HepG2 (cell line): ENCODE data around the gene TRMT5. TPM values are rescaled to one million over a fixed set of nuclear protein-coding genes. Genes with fewer than 3 reads are reported as not detected.

Experiments
- ATAC-seq: fragments of 200-7000 bp; cut with Tn5 transposase; 3 replicates; pipeline ENCODE4 v1.9.1; 2020; ENCODE audit warnings: mild to moderate bottlenecking, moderate library complexity
- BruUV-seq: library from RNA; stranded (reverse); fragments of 400-500 nt; replicated peaks from 2 replicates; lab custom pipeline; 2021; lab: Mats Ljungman, UMichigan
- CTCF ChIA-PET: fragments of 300-600 bp; formaldehyde crosslinking; extraction: SDS; loops from one replicate; lab custom pipeline; 2021; ENCODE audit warnings: low total read pairs, inconsistent platforms, low intra/inter-chr PET ratio; lab: Yijun Ruan, JAX
- POLR2A ChIA-PET: fragments of 350-600 bp; sonication (Branson Sonifier 250); formaldehyde crosslinking; loops from one replicate; lab custom pipeline; 2020; ENCODE audit warnings: antibody characterized with exemption, inconsistent platforms; lab: Yijun Ruan, JAX
- DNase-seq: peaks from one replicate; pipeline ENCODE4 v3.0.0-alpha.2; 2015; ENCODE audit warnings: low spot score
- FAIRE-seq: peaks from 3 replicates; lab custom pipeline; 2011; peaks lifted over from hg19 to GRCh38; lab: Jason Lieb, UNC
- H2AFZ ChIP-seq: one replicate; pipeline ENCODE4 v1.6.1; 2011; ENCODE audit warnings: low read length, inconsistent platforms
- H3K27ac ChIP-seq: fragments of 300-600 bp; 3 replicates; pipeline ENCODE4 v1.8.0; 2011; ENCODE audit warnings: mixed run types, mild to moderate bottlenecking, mixed read lengths, low read length, inconsistent platforms; ENCODE audit not compliant: insufficient read depth; ENCODE audit errors: extremely low read length
- H3K27me3 ChIP-seq, 2 experiments: fragments of 200-600 bp in 1 of 2; 2 replicates in 1 of 2; 3 replicates in 1 of 2; pipeline versions ENCODE4 v1.6.0 to v1.8.0; 2011; ENCODE audit warnings: low read length in 2 of 2, mild to moderate bottlenecking in 2 of 2, moderate library complexity in 2 of 2, inconsistent platforms in 1 of 2; ENCODE audit not compliant: insufficient read depth in 2 of 2, control insufficient read depth in 1 of 2
- H3K36me3 ChIP-seq, 2 experiments: fragments of 200-600 bp in 1 of 2; replicated peaks in 1 of 2; 2 replicates in 1 of 2; 3 replicates in 1 of 2; pipeline versions ENCODE4 v1.5.1 to v1.8.0; 2011; ENCODE audit warnings: low read length in 2 of 2, inconsistent platforms in 1 of 2; ENCODE audit not compliant: insufficient read depth in 2 of 2, control insufficient read depth in 1 of 2
- H3K4me1 ChIP-seq: 2 replicates; pipeline ENCODE4 v1.5.1; 2012; ENCODE audit warnings: low read length, inconsistent platforms; ENCODE audit not compliant: insufficient read depth
- H3K4me2 ChIP-seq: 2 replicates; pipeline ENCODE4 v1.6.0; 2011; ENCODE audit warnings: low read depth, low read length, inconsistent platforms
- H3K4me3 ChIP-seq, 3 experiments: fragments of 200-600 bp in 1 of 3; sonication (generic), shearing (Covaris generic) in 1 of 3; replicated peaks in 1 of 3; 2 replicates each; pipeline ENCODE4 v1.5.1; 2011 to 2016; ENCODE audit warnings: low read length in 3 of 3, inconsistent platforms in 2 of 3, low read depth in 2 of 3, mild to moderate bottlenecking in 2 of 3, control low read depth in 1 of 3, mixed read lengths in 1 of 3; ENCODE audit not compliant: insufficient read depth in 1 of 3
- H3K79me2 ChIP-seq: one replicate; pipeline ENCODE4 v1.6.1; 2011; ENCODE audit warnings: low read length, inconsistent platforms; ENCODE audit not compliant: insufficient read depth
- H3K9ac ChIP-seq: 2 replicates; pipeline ENCODE4 v1.6.0; 2011; ENCODE audit warnings: mild to moderate bottlenecking, low read depth, low read length, inconsistent platforms; ENCODE audit not compliant: insufficient read depth
- H3K9me3 ChIP-seq: 2 replicates; pipeline ENCODE4 v1.5.1; 2012; ENCODE audit warnings: mild to moderate bottlenecking, low read length
- H4K20me1 ChIP-seq: 2 replicates; pipeline ENCODE4 v1.6.0; 2011; ENCODE audit warnings: inconsistent platforms, mild to moderate bottlenecking, low read length, moderate library complexity; ENCODE audit not compliant: insufficient read depth
- EZH2 ChIP-seq: conservative IDR thresholded peaks from 2 replicates; pipeline ENCODE4 v1.6.1; 2012; ENCODE audit warnings: mild to moderate bottlenecking, low read depth, low read length, moderate library complexity
- MAFF ChIP-seq: IDR thresholded peaks from 2 replicates; pipeline ENCODE4 v1.6.1; 2011; ENCODE audit warnings: low read depth, low read length, improper control_type of control experiment
- MAFK ChIP-seq, 2 experiments: IDR thresholded peaks in 1 of 2; conservative IDR thresholded peaks in 1 of 2; 2 replicates each; pipeline ENCODE4 v1.6.1; 2011; ENCODE audit warnings: improper control_type of control experiment in 2 of 2, low read length in 2 of 2
- SSRP1 ChIP-seq: IDR thresholded peaks from 2 replicates; pipeline ENCODE4 v1.6.1; 2016; ENCODE audit warnings: control low read depth
- U2AF1 ChIP-seq: fragments of 200-400 bp; formaldehyde crosslinking; optimal IDR thresholded peaks from 2 replicates; pipeline ENCODE3; 2017; ENCODE audit warnings: mild to moderate bottlenecking, low read depth, low read length
- ZNF263 ChIP-seq: sonication (generic); formaldehyde crosslinking; IDR thresholded peaks from 2 replicates; pipeline ENCODE4 v1.4.0; 2020; ENCODE audit warnings: missing genetic modification reagents
- ZSCAN29 ChIP-seq: sonication (generic); formaldehyde crosslinking; conservative IDR thresholded peaks from 2 replicates; pipeline ENCODE4 v1.4.0; 2020; ENCODE audit warnings: mild to moderate bottlenecking, missing genetic modification reagents
- WGBS: methylation state at CpG from one replicate; pipeline ENCODE4 v1.1.6; 2017; ENCODE audit warnings: low lambda C conversion rate; 5-methylcytosine and 5-hydroxymethylcytosine counted together
- in situ Hi-C: cut with HindIII; loops from 2 replicates; pipeline ENCODE4 v1.10.0; 2017; ENCODE audit warnings: low pct_unique_long_range_greater_than_20kb; ENCODE audit not compliant: extremely low pct_ligation_motif_present
- intact Hi-C: fragments of 100-400 bp; cut with micrococcal nuclease; formaldehyde crosslinking; loops from one replicate; pipeline ENCODE4 v1.10.0; 2022; ENCODE audit not compliant: unreplicated experiment
- polyA plus RNA-seq, 8 experiments: library from polyadenylated mRNA; depleted of rRNA in 3 of 8; stranded (reverse) in 7 of 8; unstranded in 1 of 8; fragments of >200 nt; fragmentation: Illumina TruSeq in 4 of 8; extraction: Trizol in 4 of 8; gene quantifications; 2 replicates each; pipeline versions ENCODE4 v1.2.1 to v1.2.3, GENCODE V29; 2011 to 2016; ENCODE audit warnings: low read depth in 4 of 8, missing spikeins in 1 of 8, mixed read lengths in 1 of 8; ENCODE audit not compliant: insufficient read depth in 1 of 8
- total RNA-seq, 5 experiments: library from RNA; depleted of rRNA; stranded (reverse); fragments of >200 nt; fragmentation: Illumina TruSeq; extraction: Trizol; gene quantifications; 2 replicates each; pipeline ENCODE4 v1.2.3, GENCODE V29; 2016; ENCODE audit warnings: low read depth in 1 of 5
- TF ChIP-seq, protein P1 (sequence below): sonication (generic); formaldehyde crosslinking; IDR thresholded peaks from 2 replicates; pipeline ENCODE4 v1.5.1; 2020; ENCODE audit warnings: mild to moderate bottlenecking, moderate library complexity, missing genetic modification reagents
- TF ChIP-seq, protein P2 (sequence below): IDR thresholded peaks from 2 replicates; pipeline ENCODE4 v1.6.1; 2012; ENCODE audit warnings: low read depth, low read length, improper control_type of control experiment
- TF ChIP-seq, protein P3 (sequence below): sonication (generic); formaldehyde crosslinking; IDR thresholded peaks from 2 replicates; pipeline ENCODE4 v1.8.1; 2023; ENCODE audit warnings: missing genetic modification reagents, inconsistent platforms, borderline replicate concordance
- TF ChIP-seq, protein P4 (sequence below): sonication (generic); formaldehyde crosslinking; IDR thresholded peaks from 2 replicates; pipeline ENCODE4 v1.5.0; 2020; ENCODE audit warnings: mild to moderate bottlenecking, low read depth, missing genetic modification reagents, borderline replicate concordance
- TF ChIP-seq, protein P5 (sequence below): sonication (generic); formaldehyde crosslinking; IDR thresholded peaks from 2 replicates; pipeline ENCODE4 v1.8.0; 2022; ENCODE audit warnings: mild to moderate bottlenecking, missing genetic modification reagents

The TRMT5 gene
- total and polyA plus RNA-seq, 2 of the 13 experiments (the other 11 are each of a cell fraction or from before 2014, with no cell fraction given): 3.6 to 16.0 TPM

DNA sequence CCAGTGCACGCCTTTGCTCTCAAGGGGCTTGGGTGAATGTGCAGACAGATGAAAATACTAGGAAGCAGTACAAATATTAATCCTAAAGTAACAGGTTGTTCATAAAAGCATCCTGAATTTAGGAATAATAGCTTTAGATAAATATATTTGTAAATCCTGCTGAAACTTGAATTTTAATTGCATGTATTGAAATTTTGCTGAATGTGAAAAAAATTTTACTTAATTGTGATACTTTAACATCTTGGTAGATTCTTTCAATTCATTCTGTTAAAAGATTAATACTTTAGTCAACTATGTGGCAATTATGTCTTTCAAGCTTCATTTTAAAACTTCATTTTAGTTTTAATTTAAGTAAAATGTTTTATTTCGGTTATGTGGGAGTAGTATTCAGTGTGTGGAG lies 5.6 kb upstream of the TRMT5 start:
- DNase-seq (no peak), FAIRE-seq (no peak), ATAC-seq (no peak)
- peaks cover 13% of the 10 kb centered on the region for H3K4me1 ChIP-seq
- H3K4me2 ChIP-seq: no peak overlapping the region
- H2AFZ ChIP-seq: no peak overlapping the region
- H3K79me2 ChIP-seq: peaks cover 3% of the 10 kb centered on the region
- POLR2A ChIA-PET: no interaction called here
- CTCF ChIA-PET: no interaction called here
- H3K36me3 ChIP-seq: peaks cover 0 to 21% of the 10 kb centered on the region in 2 experiments; a peak in 3 of 5 replicates
- intact Hi-C loops: no loop called here
- no peaks in the 10 kb centered on the region for H3K9me3 ChIP-seq
- in situ Hi-C loops: no loop called here
- no peaks in the 10 kb centered on the region for H3K27me3 ChIP-seq
- no TSS peak for BruUV-seq
- no peak overlapping the region for H3K9ac ChIP-seq
- peak; percentile 26 to 63; a peak in 3 of 4 replicates for TF ChIP-seq MAFK (conservative IDR thresholded peaks at IDR 0.05 in 1 of 2, IDR thresholded peaks at IDR 0.05 in 1 of 2; ENCODE audit: low read length in 2 of 2)
- TF ChIP-seq, protein P1, sequence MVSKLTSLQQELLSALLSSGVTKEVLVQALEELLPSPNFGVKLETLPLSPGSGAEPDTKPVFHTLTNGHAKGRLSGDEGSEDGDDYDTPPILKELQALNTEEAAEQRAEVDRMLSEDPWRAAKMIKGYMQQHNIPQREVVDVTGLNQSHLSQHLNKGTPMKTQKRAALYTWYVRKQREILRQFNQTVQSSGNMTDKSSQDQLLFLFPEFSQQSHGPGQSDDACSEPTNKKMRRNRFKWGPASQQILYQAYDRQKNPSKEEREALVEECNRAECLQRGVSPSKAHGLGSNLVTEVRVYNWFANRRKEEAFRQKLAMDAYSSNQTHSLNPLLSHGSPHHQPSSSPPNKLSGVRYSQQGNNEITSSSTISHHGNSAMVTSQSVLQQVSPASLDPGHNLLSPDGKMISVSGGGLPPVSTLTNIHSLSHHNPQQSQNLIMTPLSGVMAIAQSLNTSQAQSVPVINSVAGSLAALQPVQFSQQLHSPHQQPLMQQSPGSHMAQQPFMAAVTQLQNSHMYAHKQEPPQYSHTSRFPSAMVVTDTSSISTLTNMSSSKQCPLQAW: no peak
- TF ChIP-seq MAFF: peak; percentile 33; the same call in 1 of the 2 replicates
- H4K20me1 ChIP-seq: no peaks in the 10 kb centered on the region
- 98% methylated on average over 2 of the region's 2 CpGs for WGBS
- H3K27ac ChIP-seq: no peak overlapping the region
- no peak overlapping the region for H3K4me3 ChIP-seq

DNA sequence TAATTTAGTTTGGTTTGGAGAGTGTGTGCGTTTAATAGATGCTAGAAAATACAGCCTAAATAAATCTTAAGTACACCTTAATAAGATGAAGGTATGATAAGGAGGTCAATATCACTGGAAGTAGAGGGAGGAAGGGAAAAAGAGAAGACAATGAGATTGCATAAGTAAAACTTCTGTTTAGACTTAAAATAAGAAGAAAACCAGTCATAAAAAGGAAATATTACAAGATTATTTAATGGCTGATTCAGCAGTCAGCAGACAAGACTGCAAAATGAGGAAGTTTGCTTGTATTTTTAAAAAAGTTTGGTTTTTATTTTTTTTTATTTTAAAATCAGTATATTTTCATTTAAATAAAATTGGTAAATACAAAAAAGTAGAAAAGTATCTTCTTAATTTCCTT lies 3.3 kb upstream of the TRMT5 start:
- Histone ChIP-seq H3K9ac (no peak overlapping the region), H3K27me3 (no peaks in the 10 kb centered on the region; a peak in 1 of 5 replicates), H3K4me3 (no peak overlapping the region), H3K36me3 (peaks cover 0 to 10% of the 10 kb centered on the region in 2 experiments; a peak in 2 of 5 replicates), H3K9me3 (no peaks in the 10 kb centered on the region), H3K79me2 (peaks cover 19% of the 10 kb centered on the region), H2AFZ (no peak overlapping the region), H3K4me1 (peaks cover 24% of the 10 kb centered on the region), H3K4me2 (no peak overlapping the region), H4K20me1 (no peaks in the 10 kb centered on the region), H3K27ac (no peak overlapping the region)
- FAIRE-seq (no peak), DNase-seq (no peak), ATAC-seq (no peak)
- intact Hi-C loops: no loop called here
- ChIA-PET POLR2A (no interaction called here), CTCF (no interaction called here)
- no TSS peak for BruUV-seq
- 98% methylated on average over 1 of the region's 1 CpG for WGBS
- in situ Hi-C loops: no loop called here
- TF ChIP-seq, protein P2, sequence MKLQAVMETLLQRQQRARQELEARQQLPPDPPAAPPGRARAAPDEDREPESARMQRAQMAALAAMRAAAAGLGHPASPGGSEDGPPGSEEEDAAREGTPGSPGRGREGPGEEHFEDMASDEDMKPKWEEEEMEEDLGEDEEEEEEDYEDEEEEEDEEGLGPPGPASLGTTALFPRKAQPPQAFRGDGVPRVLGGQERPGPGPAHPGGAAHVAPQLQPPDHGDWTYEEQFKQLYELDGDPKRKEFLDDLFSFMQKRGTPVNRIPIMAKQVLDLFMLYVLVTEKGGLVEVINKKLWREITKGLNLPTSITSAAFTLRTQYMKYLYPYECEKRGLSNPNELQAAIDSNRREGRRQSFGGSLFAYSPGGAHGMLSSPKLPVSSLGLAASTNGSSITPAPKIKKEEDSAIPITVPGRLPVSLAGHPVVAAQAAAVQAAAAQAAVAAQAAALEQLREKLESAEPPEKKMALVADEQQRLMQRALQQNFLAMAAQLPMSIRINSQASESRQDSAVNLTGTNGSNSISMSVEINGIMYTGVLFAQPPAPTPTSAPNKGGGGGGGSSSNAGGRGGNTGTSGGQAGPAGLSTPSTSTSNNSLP: no peak
- TF ChIP-seq, protein P3, sequence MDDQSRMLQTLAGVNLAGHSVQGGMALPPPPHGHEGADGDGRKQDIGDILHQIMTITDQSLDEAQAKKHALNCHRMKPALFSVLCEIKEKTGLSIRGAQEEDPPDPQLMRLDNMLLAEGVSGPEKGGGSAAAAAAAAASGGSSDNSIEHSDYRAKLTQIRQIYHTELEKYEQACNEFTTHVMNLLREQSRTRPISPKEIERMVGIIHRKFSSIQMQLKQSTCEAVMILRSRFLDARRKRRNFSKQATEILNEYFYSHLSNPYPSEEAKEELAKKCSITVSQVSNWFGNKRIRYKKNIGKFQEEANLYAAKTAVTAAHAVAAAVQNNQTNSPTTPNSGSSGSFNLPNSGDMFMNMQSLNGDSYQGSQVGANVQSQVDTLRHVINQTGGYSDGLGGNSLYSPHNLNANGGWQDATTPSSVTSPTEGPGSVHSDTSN (CRISPR knock-in tag): no peak
- TF ChIP-seq ZNF263 (no peak), ZSCAN29 (CRISPR knock-in tag) (no peak), SSRP1 (CRISPR knock-in tag) (no peak), U2AF1 (no peak), EZH2 (no peak)
- TF ChIP-seq, protein P4, sequence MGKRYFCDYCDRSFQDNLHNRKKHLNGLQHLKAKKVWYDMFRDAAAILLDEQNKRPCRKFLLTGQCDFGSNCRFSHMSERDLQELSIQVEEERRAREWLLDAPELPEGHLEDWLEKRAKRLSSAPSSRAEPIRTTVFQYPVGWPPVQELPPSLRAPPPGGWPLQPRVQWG (CRISPR knock-in tag): no peak
- TF ChIP-seq, protein P5, sequence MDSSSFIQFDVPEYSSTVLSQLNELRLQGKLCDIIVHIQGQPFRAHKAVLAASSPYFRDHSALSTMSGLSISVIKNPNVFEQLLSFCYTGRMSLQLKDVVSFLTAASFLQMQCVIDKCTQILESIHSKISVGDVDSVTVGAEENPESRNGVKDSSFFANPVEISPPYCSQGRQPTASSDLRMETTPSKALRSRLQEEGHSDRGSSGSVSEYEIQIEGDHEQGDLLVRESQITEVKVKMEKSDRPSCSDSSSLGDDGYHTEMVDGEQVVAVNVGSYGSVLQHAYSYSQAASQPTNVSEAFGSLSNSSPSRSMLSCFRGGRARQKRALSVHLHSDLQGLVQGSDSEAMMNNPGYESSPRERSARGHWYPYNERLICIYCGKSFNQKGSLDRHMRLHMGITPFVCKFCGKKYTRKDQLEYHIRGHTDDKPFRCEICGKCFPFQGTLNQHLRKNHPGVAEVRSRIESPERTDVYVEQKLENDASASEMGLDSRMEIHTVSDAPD: no peak
